ENCODE measurements around the gene EIF2AK3.
"Not testable (repeated sequence)": the region's sequence is repeated elsewhere in the genome, so short reads cannot be mapped to it uniquely, and the experiment has no call there.

Gene EIF2AK3

GRCh38 chr2:88636026-88636425 lies 8.8 kb upstream of the EIF2AK3 start:
- no peak for DNase-seq (ENCODE audit: low spot score)

DNA sequence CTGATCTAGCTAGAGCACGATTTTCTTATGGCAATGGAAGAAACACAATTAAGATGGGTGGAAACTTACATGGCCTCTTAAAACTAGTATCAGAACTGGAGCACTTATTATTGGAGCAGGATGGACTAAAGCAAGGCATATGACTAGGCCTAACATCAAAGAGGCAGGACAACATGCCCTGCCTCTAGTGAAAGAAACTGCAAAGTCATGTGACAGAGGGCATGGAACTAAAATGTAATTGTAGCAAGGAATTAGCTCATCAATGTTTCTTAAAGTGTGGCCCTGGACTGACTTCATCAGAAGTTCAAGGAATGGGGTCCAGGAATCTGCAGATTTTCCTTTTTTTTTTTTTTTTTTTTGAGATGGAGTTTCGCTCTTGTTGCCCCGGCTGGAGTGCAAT lies 5.3 kb upstream of the EIF2AK3 start:
- DNase-seq (ENCODE audit: low spot score) = no peak

DNA sequence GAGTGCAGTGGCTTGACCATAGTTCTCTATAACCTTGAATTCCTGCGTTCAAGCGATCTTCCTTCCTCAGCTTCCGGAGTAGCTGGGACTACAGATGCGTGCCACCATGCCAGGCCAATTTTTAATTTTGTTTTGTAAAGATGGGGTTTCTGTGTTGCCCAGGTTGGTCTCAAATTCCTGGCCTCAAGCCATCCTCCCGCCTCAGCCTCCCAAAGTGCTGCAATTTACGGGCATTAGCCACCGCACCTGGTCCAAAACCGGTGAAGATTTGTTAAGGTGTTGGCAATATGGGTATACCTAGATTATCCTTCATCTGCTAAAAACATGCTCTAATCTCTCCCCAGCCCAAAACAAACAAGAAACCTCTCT lies 1.3 kb upstream of the EIF2AK3 start:
- DNase-seq (ENCODE audit: low spot score) = no peak

DNA sequence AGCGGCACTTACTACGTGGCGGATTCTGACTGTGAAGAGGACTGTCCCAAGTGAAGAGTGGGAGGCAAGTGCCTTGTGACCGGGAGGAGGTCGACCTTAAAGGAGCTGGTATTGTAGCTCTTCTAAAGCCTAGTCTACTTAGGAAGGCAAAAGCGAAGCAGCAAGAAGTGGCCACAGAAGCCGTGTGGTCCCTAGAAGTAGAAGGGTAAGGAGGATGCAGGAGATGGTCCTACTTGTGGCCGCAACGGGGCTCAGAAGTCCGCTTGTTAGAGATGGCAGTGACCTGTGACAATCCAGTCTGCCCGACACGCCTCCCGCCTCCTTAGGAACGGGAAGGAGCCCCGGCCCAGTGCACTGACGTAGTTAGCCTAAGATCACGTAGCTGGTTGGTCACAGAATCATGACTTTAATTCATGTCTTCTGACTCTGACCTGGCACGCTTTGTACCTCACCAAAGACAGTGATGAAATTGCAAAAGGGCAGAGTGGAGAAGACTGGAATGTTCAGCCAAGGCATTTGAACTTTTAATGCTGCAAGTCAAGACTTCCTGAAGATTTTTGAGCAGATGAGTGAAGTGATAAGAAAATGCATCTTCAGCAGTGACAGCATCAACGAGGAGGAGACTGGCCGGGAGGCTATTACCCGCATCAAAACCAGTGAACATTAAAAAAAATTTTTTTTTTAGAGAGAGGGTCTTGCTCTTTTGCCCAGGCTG lies 749 bp upstream of the EIF2AK3 start:
- DNase-seq (ENCODE audit: low spot score) = peak; percentile 78

GRCh38 chr2:88626171-88627054 lies 851 bp downstream of the EIF2AK3 start:
- DNase-seq (ENCODE audit: low spot score) = peak; percentile 19

GRCh38 chr2:88624477-88624876 lies 2.8 kb downstream of the EIF2AK3 start:
- DNase-seq (ENCODE audit: low spot score) = no peak

- DNase-seq (ENCODE audit: low spot score) = not testable (repeated sequence)
Measured at GRCh38 chr2:88623831-88624465, 3.3 kb downstream of the EIF2AK3 start.

- no peak for DNase-seq (ENCODE audit: low spot score)
Measured at GRCh38 chr2:88622307-88622706, 5.0 kb downstream of the EIF2AK3 start.

DNA sequence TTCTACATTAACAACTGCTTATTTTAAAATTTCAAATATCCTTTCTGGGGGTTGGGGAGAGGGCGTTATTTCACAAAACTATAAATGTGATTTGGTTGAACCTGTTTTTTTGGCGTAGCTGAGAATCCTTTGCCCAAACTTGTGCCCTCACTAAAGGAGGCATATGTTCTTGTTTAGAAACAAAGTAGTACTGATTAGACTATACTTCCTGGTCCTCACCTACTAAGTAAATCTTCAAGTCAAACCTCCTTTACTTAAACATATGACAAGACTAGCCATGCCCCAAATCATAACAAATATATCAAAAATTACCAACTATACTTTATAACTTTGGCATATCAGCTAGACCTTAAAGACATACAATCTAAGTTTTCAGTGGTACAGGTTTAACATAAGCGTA lies 5.8 kb downstream of the EIF2AK3 start:
- no peak for DNase-seq (ENCODE audit: low spot score)

- no peak for DNase-seq (ENCODE audit: low spot score)
Measured at GRCh38 chr2:88620015-88620414, 7.2 kb downstream of the EIF2AK3 start.

DNA sequence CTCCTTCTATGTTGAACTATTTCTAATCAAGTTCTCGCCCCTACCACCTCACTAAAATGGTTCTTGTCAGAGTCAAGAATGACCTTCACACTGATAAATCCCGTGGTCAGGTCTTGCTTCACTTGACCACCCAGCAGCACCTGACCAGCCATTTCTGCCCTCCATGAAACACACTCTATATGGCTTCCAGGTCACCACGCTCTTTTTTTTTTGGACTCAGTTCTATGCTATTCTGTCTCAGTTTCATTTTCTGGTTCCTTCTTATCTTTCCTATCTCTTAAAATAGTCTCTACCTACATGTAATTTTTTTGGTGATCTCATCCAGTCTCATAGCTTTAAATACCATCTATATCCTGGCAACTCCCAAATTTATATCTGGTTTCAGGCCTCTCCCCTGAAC lies 11.4 kb downstream of the EIF2AK3 start:
- DNase-seq (ENCODE audit: low spot score) = no peak

DNA sequence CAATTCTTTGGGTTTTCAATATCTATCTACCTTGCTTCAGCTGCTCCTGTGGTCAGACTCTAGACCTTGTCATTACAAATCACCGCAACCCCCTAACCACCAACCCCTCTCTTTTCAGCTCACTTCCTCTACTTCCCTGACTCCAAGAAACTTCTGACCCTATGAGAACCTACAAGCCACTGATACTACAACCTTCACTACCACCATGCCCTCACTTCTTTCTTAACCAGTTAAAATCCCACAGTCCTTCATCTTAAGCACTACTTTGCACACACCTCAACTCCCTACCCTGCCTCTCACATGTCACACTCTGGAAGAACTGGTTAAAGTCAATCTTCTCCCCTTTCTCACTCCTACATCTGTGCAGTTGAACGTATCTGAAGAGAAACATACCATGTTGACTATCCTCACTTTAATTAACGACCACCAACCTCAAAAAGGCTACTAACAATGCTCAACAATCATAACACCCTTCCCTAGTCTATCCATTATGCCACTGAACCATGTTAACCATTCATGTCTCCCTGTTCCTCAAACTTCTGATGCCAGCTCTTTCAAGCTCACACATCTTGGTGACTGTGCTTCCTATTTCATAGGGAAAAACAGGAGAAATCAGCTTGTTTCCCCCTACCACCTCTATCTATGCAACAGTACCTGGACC lies 12.6 kb downstream of the EIF2AK3 start:
- no peak for DNase-seq (ENCODE audit: low spot score)

DNA sequence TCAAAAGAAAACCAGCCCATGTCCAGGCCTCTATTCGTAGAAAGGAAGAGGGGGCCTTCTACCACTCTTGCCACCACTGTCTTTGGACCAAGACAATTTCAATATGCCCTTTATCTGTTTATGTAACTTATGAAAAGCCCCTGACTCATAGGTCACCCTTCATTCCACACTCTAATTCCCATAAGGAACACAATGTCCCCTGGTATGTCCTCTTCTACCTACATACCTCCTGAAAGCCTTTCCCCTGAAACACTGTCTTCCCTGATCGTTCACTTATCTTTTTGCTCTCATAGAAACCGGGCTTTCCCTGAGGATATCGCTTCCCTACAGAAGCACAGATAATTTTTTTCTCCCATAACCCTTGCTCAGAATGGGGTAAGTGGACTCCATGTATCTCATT lies 13.3 kb downstream of the EIF2AK3 start:
- DNase-seq (ENCODE audit: low spot score) = no peak

DNA sequence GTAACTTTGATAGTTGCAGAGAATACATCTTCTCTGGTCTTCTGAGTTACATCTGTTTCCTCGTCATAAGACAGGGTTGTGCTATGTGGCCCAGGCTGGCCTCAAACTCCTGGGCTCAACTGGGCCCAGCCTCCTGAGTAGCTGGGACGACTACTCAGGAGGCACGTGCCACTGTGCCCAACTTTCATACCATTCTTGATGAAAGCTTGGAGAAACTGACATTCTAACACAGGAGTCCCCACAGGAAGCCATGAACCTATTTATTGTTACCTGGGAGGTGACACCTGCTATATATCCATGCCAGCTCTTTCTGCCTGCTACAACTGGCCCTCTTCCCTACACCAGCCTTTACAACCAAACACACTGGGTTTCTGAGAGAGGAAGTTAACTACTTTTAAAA lies 19.1 kb downstream of the EIF2AK3 start:
- DNase-seq (ENCODE audit: low spot score) = no peak

DNA sequence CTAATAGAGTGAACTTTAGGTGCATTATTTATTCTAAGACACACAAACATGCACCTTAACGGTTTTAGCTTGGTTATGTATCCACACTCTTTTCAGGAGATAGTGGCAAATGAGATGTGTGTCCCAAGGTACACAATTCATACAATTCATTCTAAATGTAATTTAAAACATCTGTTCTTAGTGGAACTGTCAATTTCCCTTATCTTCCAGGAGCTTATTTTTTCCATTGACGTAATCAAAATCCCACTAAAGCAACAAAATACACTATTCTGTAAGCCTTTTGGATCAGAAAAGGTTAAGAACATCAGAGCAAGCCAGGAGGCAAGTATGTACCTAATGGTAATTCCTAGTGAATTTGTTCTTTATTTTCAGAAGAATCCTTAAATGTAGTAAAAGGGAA lies 19.8 kb downstream of the EIF2AK3 start:
- DNase-seq (ENCODE audit: low spot score) = no peak

- DNase-seq (ENCODE audit: low spot score) = no peak
Measured at GRCh38 chr2:88606371-88607030, 20.8 kb downstream of the EIF2AK3 start.

- DNase-seq (ENCODE audit: low spot score) = peak; percentile 21
Measured at GRCh38 chr2:88603146-88603545, 24.1 kb downstream of the EIF2AK3 start.

- no peak for DNase-seq (ENCODE audit: low spot score)
Measured at GRCh38 chr2:88602022-88602421, 25.2 kb downstream of the EIF2AK3 start.

DNA sequence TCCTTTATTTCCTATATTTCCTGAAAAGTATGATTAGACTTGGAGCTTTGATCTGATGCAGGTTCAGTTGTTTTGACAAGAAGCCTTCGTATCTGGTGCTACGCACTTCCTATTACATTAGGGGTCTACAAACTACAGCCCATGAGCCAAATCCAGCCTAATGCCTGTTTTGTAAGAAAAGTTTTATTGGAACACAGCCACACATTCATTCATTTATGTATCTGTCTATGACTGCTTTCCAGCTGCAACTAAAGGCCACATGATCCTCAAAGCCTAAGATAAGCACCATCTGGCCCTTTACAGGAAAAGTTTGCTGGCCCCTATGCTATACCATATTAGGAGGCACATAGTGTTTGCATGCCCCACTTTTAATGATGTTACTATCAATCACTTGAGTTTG lies 26.0 kb downstream of the EIF2AK3 start:
- DNase-seq (ENCODE audit: low spot score) = no peak

- peak; percentile 63 for DNase-seq (ENCODE audit: low spot score)
Measured at GRCh38 chr2:88600038-88600465, 27.2 kb downstream of the EIF2AK3 start.

- no peak for DNase-seq (ENCODE audit: low spot score)
Measured at GRCh38 chr2:88599527-88599926, 27.7 kb downstream of the EIF2AK3 start.

- DNase-seq (ENCODE audit: low spot score) = no peak
Measured at GRCh38 chr2:88597168-88597567, 30.1 kb downstream of the EIF2AK3 start.

Data from hepatic stellate cell (primary cell).